ENCODE results near the gene DIP2C.

Gene DIP2C

GRCh38 chr10:675532-675931 is 13.9 kb downstream of the DIP2C start:
- peaks cover 6% of the 10 kb centered on the region for H3K4me1 ChIP-seq (ENCODE audit: control insufficient read depth, insufficient read depth, low read length)

GRCh38 chr10:673492-673891 is 16.0 kb downstream of the DIP2C start:
- no peak overlapping the region for H3K4me3 ChIP-seq (ENCODE audit: low read length)
- peaks cover 6% of the 10 kb centered on the region for H3K4me1 ChIP-seq (ENCODE audit: control insufficient read depth, insufficient read depth, low read length)
- H3K27me3 ChIP-seq (ENCODE audit: control insufficient read depth, insufficient read depth, low read length), result no peaks in the 10 kb centered on the region
- no peak overlapping the region for H3K9ac ChIP-seq (ENCODE audit: low read depth, low read length)
- no peaks in the 10 kb centered on the region for H3K9me3 ChIP-seq (replicated peaks; ENCODE audit: low read length)
- no peaks in the 10 kb centered on the region for H3K36me3 ChIP-seq (ENCODE audit: insufficient read depth, low read length)
- H3K4me2 ChIP-seq (ENCODE audit: low read length), result no peak overlapping the region

More at GRCh38 chr10:675532-675931, 13.9 kb downstream of the DIP2C start:
- Histone ChIP-seq H3K4me3 (ENCODE audit: low read length) (no peak overlapping the region), H3K27me3 (ENCODE audit: control insufficient read depth, insufficient read depth, low read length) (no peaks in the 10 kb centered on the region), H3K4me2 (ENCODE audit: low read length) (no peak overlapping the region), H3K9ac (ENCODE audit: low read depth, low read length) (no peak overlapping the region), H3K36me3 (ENCODE audit: insufficient read depth, low read length) (no peaks in the 10 kb centered on the region), H3K9me3 (replicated peaks; ENCODE audit: low read length) (no peaks in the 10 kb centered on the region)

GRCh38 chr10:672992-673391 is 16.5 kb downstream of the DIP2C start:
- Histone ChIP-seq H3K4me2 (ENCODE audit: low read length) (no peak overlapping the region), H3K4me1 (ENCODE audit: control insufficient read depth, insufficient read depth, low read length) (peaks cover 6% of the 10 kb centered on the region), H3K4me3 (ENCODE audit: low read length) (no peak overlapping the region), H3K27me3 (ENCODE audit: control insufficient read depth, insufficient read depth, low read length) (no peaks in the 10 kb centered on the region), H3K36me3 (ENCODE audit: insufficient read depth, low read length) (no peaks in the 10 kb centered on the region), H3K9me3 (replicated peaks; ENCODE audit: low read length) (no peaks in the 10 kb centered on the region), H3K9ac (ENCODE audit: low read depth, low read length) (no peak overlapping the region)

GRCh38 chr10:672203-672602 is 17.3 kb downstream of the DIP2C start:
- H3K4me2 ChIP-seq (ENCODE audit: low read length), result no peak overlapping the region
- no peak overlapping the region for H3K4me3 ChIP-seq (ENCODE audit: low read length)
- H3K9me3 ChIP-seq (replicated peaks; ENCODE audit: low read length), result no peaks in the 10 kb centered on the region
- no peaks in the 10 kb centered on the region for H3K36me3 ChIP-seq (ENCODE audit: insufficient read depth, low read length)
- no peak overlapping the region for H3K9ac ChIP-seq (ENCODE audit: low read depth, low read length)
- peaks cover 4% of the 10 kb centered on the region for H3K4me1 ChIP-seq (ENCODE audit: control insufficient read depth, insufficient read depth, low read length)
- no peaks in the 10 kb centered on the region for H3K27me3 ChIP-seq (ENCODE audit: control insufficient read depth, insufficient read depth, low read length)

GRCh38 chr10:670990-671389 is 18.5 kb downstream of the DIP2C start:
- Histone ChIP-seq H3K27me3 (ENCODE audit: control insufficient read depth, insufficient read depth, low read length) (no peaks in the 10 kb centered on the region), H3K4me3 (ENCODE audit: low read length) (no peak overlapping the region), H3K4me1 (ENCODE audit: control insufficient read depth, insufficient read depth, low read length) (no peaks in the 10 kb centered on the region), H3K4me2 (ENCODE audit: low read length) (no peak overlapping the region), H3K9ac (ENCODE audit: low read depth, low read length) (no peak overlapping the region), H3K36me3 (ENCODE audit: insufficient read depth, low read length) (no peaks in the 10 kb centered on the region), H3K9me3 (replicated peaks; ENCODE audit: low read length) (no peaks in the 10 kb centered on the region)

GRCh38 chr10:670038-670437 is 19.4 kb downstream of the DIP2C start:
- H3K27me3 ChIP-seq (ENCODE audit: control insufficient read depth, insufficient read depth, low read length), result no peaks in the 10 kb centered on the region
- H3K4me3 ChIP-seq (ENCODE audit: low read length), result no peak overlapping the region
- H3K4me1 ChIP-seq (ENCODE audit: control insufficient read depth, insufficient read depth, low read length), result no peaks in the 10 kb centered on the region
- H3K9me3 ChIP-seq (replicated peaks; ENCODE audit: low read length), result no peaks in the 10 kb centered on the region
- no peak overlapping the region for H3K4me2 ChIP-seq (ENCODE audit: low read length)
- no peaks in the 10 kb centered on the region for H3K36me3 ChIP-seq (ENCODE audit: insufficient read depth, low read length)
- no peak overlapping the region for H3K9ac ChIP-seq (ENCODE audit: low read depth, low read length)

GRCh38 chr10:668786-669485 is 20.5 kb downstream of the DIP2C start:
- Histone ChIP-seq H3K36me3 (ENCODE audit: insufficient read depth, low read length) (no peaks in the 10 kb centered on the region), H3K4me1 (ENCODE audit: control insufficient read depth, insufficient read depth, low read length) (no peaks in the 10 kb centered on the region), H3K27me3 (ENCODE audit: control insufficient read depth, insufficient read depth, low read length) (no peaks in the 10 kb centered on the region), H3K4me3 (ENCODE audit: low read length) (no peak overlapping the region), H3K9me3 (replicated peaks; ENCODE audit: low read length) (no peaks in the 10 kb centered on the region), H3K9ac (ENCODE audit: low read depth, low read length) (no peak overlapping the region), H3K4me2 (ENCODE audit: low read length) (no peak overlapping the region)

GRCh38 chr10:667602-668143 is 21.8 kb downstream of the DIP2C start:
- H3K9ac ChIP-seq (ENCODE audit: low read depth, low read length), result no peak overlapping the region
- no peaks in the 10 kb centered on the region for H3K36me3 ChIP-seq (ENCODE audit: insufficient read depth, low read length)
- H3K27me3 ChIP-seq (ENCODE audit: control insufficient read depth, insufficient read depth, low read length), result no peaks in the 10 kb centered on the region
- H3K9me3 ChIP-seq (replicated peaks; ENCODE audit: low read length), result no peaks in the 10 kb centered on the region
- no peak overlapping the region for H3K4me3 ChIP-seq (ENCODE audit: low read length)
- no peak overlapping the region for H3K4me2 ChIP-seq (ENCODE audit: low read length)
- H3K4me1 ChIP-seq (ENCODE audit: control insufficient read depth, insufficient read depth, low read length), result no peaks in the 10 kb centered on the region

- H3K9ac ChIP-seq (ENCODE audit: low read depth, low read length), result no peak overlapping the region
Observed at GRCh38 chr10:667096-667495, 22.4 kb downstream of the DIP2C start.

GRCh38 chr10:666237-667012 is 23.0 kb downstream of the DIP2C start:
- H3K9ac ChIP-seq (ENCODE audit: low read depth, low read length), result no peak overlapping the region
- no peaks in the 10 kb centered on the region for H3K27me3 ChIP-seq (ENCODE audit: control insufficient read depth, insufficient read depth, low read length)
- H3K4me2 ChIP-seq (ENCODE audit: low read length), result no peak overlapping the region
- H3K4me1 ChIP-seq (ENCODE audit: control insufficient read depth, insufficient read depth, low read length), result no peaks in the 10 kb centered on the region
- H3K9me3 ChIP-seq (replicated peaks; ENCODE audit: low read length), result no peaks in the 10 kb centered on the region
- no peak overlapping the region for H3K4me3 ChIP-seq (ENCODE audit: low read length)
- H3K36me3 ChIP-seq (ENCODE audit: insufficient read depth, low read length), result no peaks in the 10 kb centered on the region

More at GRCh38 chr10:667096-667495, 22.4 kb downstream of the DIP2C start:
- Histone ChIP-seq H3K9me3 (replicated peaks; ENCODE audit: low read length) (no peaks in the 10 kb centered on the region), H3K36me3 (ENCODE audit: insufficient read depth, low read length) (no peaks in the 10 kb centered on the region), H3K4me1 (ENCODE audit: control insufficient read depth, insufficient read depth, low read length) (no peaks in the 10 kb centered on the region), H3K4me2 (ENCODE audit: low read length) (no peak overlapping the region), H3K4me3 (ENCODE audit: low read length) (no peak overlapping the region), H3K27me3 (ENCODE audit: control insufficient read depth, insufficient read depth, low read length) (no peaks in the 10 kb centered on the region)

GRCh38 chr10:665579-666091 is 23.8 kb downstream of the DIP2C start:
- Histone ChIP-seq H3K4me1 (ENCODE audit: control insufficient read depth, insufficient read depth, low read length) (peaks cover 4% of the 10 kb centered on the region), H3K9me3 (replicated peaks; ENCODE audit: low read length) (no peaks in the 10 kb centered on the region), H3K27me3 (ENCODE audit: control insufficient read depth, insufficient read depth, low read length) (no peaks in the 10 kb centered on the region), H3K36me3 (ENCODE audit: insufficient read depth, low read length) (no peaks in the 10 kb centered on the region), H3K4me2 (ENCODE audit: low read length) (no peak overlapping the region), H3K9ac (ENCODE audit: low read depth, low read length) (no peak overlapping the region), H3K4me3 (ENCODE audit: low read length) (no peak overlapping the region)
